MM.1S (cell line): Measurements from ENCODE around the gene PODXL2.

Experiments used
- DNase-seq: peaks from one replicate; pipeline ENCODE4 v3.0.0-alpha.2; 2015
- H2AFZ ChIP-seq: fragments of 300-600 bp; sonication (generic); 2 replicates; pipeline ENCODE4 v1.6.0; 2016; ENCODE audit warnings: antibody characterized with exemption, low read length
- H3F3A ChIP-seq: fragments of 300-600 bp; sonication (generic); 2 replicates; pipeline ENCODE4 v1.6.1; 2016; ENCODE audit warnings: mild to moderate bottlenecking, antibody characterized with exemption, low read length, moderate library complexity, mixed read lengths; ENCODE audit not compliant: insufficient read depth
- H3K27ac ChIP-seq: fragments of 300-600 bp; sonication (generic); 2 replicates; pipeline ENCODE4 v1.5.1; 2016; ENCODE audit warnings: mild to moderate bottlenecking, low read length
- H3K27me3 ChIP-seq: fragments of 300-600 bp; sonication (generic); replicated peaks from 2 replicates; pipeline ENCODE4 v1.6.0; 2016; ENCODE audit warnings: low read length; ENCODE audit not compliant: insufficient read depth
- H3K36me3 ChIP-seq: fragments of 300-600 bp; sonication (generic); replicated peaks from 2 replicates; pipeline ENCODE4 v1.6.1; 2016; ENCODE audit warnings: mild to moderate bottlenecking, low read length, mixed read lengths; ENCODE audit not compliant: insufficient read depth
- H3K4me1 ChIP-seq: fragments of 300-600 bp; sonication (generic); 2 replicates; pipeline ENCODE4 v1.6.1; 2016; ENCODE audit warnings: low read length, mixed read lengths
- H3K4me2 ChIP-seq: fragments of 300-600 bp; sonication (generic); 2 replicates; pipeline ENCODE4 v1.6.0; 2016; ENCODE audit warnings: low read depth, low read length
- H3K4me3 ChIP-seq: fragments of 300-600 bp; sonication (generic); 2 replicates; pipeline ENCODE4 v1.5.1; 2016; ENCODE audit warnings: low read length, mixed read lengths
- H3K79me2 ChIP-seq: fragments of 300-600 bp; sonication (generic); 2 replicates; pipeline ENCODE4 v1.6.1; 2016; ENCODE audit warnings: mixed run types, low read length, mixed read lengths
- H3K9ac ChIP-seq: fragments of 300-600 bp; sonication (generic); 2 replicates; pipeline ENCODE4 v1.6.1; 2016; ENCODE audit warnings: low read length, mixed read lengths
- H3K9me2 ChIP-seq: fragments of 300-600 bp; sonication (generic); replicated peaks from 2 replicates; pipeline ENCODE4 v1.6.1; 2016; ENCODE audit warnings: mild to moderate bottlenecking, low read length, mixed read lengths; ENCODE audit not compliant: insufficient read depth
- H3K9me3 ChIP-seq: fragments of 300-600 bp; sonication (generic); replicated peaks from 2 replicates; pipeline ENCODE4 v1.6.1; 2016; ENCODE audit warnings: mild to moderate bottlenecking, low read length, mixed read lengths; ENCODE audit not compliant: insufficient read depth
- H4K20me1 ChIP-seq: fragments of 300-600 bp; sonication (generic); 2 replicates; pipeline ENCODE4 v1.6.1; 2016; ENCODE audit warnings: mild to moderate bottlenecking, low read length, moderate library complexity, mixed read lengths; ENCODE audit not compliant: insufficient read depth
- EZH2 ChIP-seq: fragments of 300-600 bp; sonication (generic); optimal IDR thresholded peaks from 2 replicates; pipeline ENCODE3; 2017; ENCODE audit warnings: low read depth, mild to moderate bottlenecking, antibody characterized with exemption, low read length, mixed read lengths
- EZH2phosphoT487 ChIP-seq: fragments of 300-600 bp; sonication (generic); IDR thresholded peaks from 2 replicates; pipeline ENCODE4 v1.6.1; 2018; ENCODE audit warnings: antibody characterized with exemption, low read length
- TF ChIP-seq, protein P1 (sequence below): fragments of 300-600 bp; sonication (generic); IDR thresholded peaks from 2 replicates; pipeline ENCODE4 v1.5.1; 2016; ENCODE audit warnings: antibody characterized with exemption, low read length, mixed read lengths

Gene PODXL2

DNA sequence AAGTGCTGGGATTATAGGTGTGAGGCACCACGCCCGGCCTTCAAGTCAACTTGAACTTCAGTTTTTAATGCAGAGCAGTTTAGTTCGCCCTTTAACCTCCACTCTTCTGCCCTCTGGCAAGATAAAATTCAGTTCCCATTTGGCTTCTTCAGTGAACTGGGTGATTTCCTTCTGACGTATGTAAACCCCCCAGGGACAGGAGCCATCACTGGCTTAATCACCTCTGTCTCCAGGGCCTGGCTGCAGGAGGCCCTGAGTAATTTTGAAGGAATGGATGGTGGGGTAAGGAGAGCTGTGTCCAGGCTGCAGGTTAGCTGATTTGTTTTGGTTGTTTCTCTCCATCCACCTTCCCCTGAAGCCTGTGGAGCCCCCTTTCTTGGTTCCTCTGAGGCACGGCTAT lies 18.9 kb upstream of the PODXL2 start:
- Histone ChIP-seq H3K36me3 (peaks cover 31% of the 10 kb centered on the region), H3K9me2 (no peaks in the 10 kb centered on the region), H3K4me2 (no peak overlapping the region), H3K79me2 (peaks cover 87% of the 10 kb centered on the region), H3K9ac (no peak overlapping the region), H3K9me3 (no peaks in the 10 kb centered on the region), H2AFZ (no peak overlapping the region), H3F3A (no peaks in the 10 kb centered on the region), H4K20me1 (peaks cover 12% of the 10 kb centered on the region; the same call in 1 of the 2 replicates), H3K4me1 (no peaks in the 10 kb centered on the region), H3K27me3 (no peaks in the 10 kb centered on the region), H3K4me3 (no peak overlapping the region), H3K27ac (no peak overlapping the region)
- TF ChIP-seq EZH2 = no peak
- TF ChIP-seq EZH2phosphoT487 = no peak
- TF ChIP-seq, protein P1, sequence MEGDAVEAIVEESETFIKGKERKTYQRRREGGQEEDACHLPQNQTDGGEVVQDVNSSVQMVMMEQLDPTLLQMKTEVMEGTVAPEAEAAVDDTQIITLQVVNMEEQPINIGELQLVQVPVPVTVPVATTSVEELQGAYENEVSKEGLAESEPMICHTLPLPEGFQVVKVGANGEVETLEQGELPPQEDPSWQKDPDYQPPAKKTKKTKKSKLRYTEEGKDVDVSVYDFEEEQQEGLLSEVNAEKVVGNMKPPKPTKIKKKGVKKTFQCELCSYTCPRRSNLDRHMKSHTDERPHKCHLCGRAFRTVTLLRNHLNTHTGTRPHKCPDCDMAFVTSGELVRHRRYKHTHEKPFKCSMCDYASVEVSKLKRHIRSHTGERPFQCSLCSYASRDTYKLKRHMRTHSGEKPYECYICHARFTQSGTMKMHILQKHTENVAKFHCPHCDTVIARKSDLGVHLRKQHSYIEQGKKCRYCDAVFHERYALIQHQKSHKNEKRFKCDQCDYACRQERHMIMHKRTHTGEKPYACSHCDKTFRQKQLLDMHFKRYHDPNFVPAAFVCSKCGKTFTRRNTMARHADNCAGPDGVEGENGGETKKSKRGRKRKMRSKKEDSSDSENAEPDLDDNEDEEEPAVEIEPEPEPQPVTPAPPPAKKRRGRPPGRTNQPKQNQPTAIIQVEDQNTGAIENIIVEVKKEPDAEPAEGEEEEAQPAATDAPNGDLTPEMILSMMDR = no peak
- no peak for DNase-seq

GRCh38 chr3:127611251-127611650 lies 17.7 kb upstream of the PODXL2 start:
- no peak overlapping the region for H3K27ac ChIP-seq
- H2AFZ ChIP-seq = no peak overlapping the region
- H3K9me2 ChIP-seq = no peaks in the 10 kb centered on the region
- no peak overlapping the region for H3K9ac ChIP-seq
- peaks cover 12% of the 10 kb centered on the region; the same call in 1 of the 2 replicates for H4K20me1 ChIP-seq
- no peak overlapping the region for H3K4me3 ChIP-seq
- DNase-seq = no peak
- no peaks in the 10 kb centered on the region for H3K27me3 ChIP-seq
- peaks cover 30% of the 10 kb centered on the region for H3K36me3 ChIP-seq
- no peaks in the 10 kb centered on the region for H3K9me3 ChIP-seq
- TF ChIP-seq, protein P1 = no peak
- TF ChIP-seq EZH2 = no peak
- TF ChIP-seq EZH2phosphoT487 = no peak
- H3K79me2 ChIP-seq = peaks cover 78% of the 10 kb centered on the region
- H3K4me1 ChIP-seq = no peaks in the 10 kb centered on the region
- H3F3A ChIP-seq = no peaks in the 10 kb centered on the region
- no peak overlapping the region for H3K4me2 ChIP-seq

GRCh38 chr3:127612966-127613365 lies 16.0 kb upstream of the PODXL2 start:
- Histone ChIP-seq H4K20me1 (peaks cover 12% of the 10 kb centered on the region; the same call in 1 of the 2 replicates), H3K9me3 (no peaks in the 10 kb centered on the region), H2AFZ (no peak overlapping the region), H3K27me3 (no peaks in the 10 kb centered on the region), H3K4me3 (no peak overlapping the region), H3K4me1 (no peaks in the 10 kb centered on the region), H3K36me3 (peaks cover 18% of the 10 kb centered on the region), H3F3A (no peaks in the 10 kb centered on the region), H3K4me2 (no peak overlapping the region), H3K9me2 (no peaks in the 10 kb centered on the region), H3K27ac (no peak overlapping the region), H3K9ac (no peak overlapping the region), H3K79me2 (peaks cover 61% of the 10 kb centered on the region)
- no peak for TF ChIP-seq EZH2phosphoT487
- TF ChIP-seq, protein P1 = no peak
- TF ChIP-seq EZH2 = no peak
- no peak for DNase-seq
